Measurements from ENCODE around the gene BRAF.
"Not testable (repeated sequence)": the region's sequence is repeated elsewhere in the genome, so short reads cannot be mapped to it uniquely, and the experiment has no call there.

Gene BRAF

GRCh38 chr7:140771826-140772225 lies 152.9 kb downstream of the BRAF start:
- DNase-seq (ENCODE audit: low read depth, low spot score), result no peak

GRCh38 chr7:140769852-140770251 lies 154.9 kb downstream of the BRAF start:
- no peak for DNase-seq (ENCODE audit: low read depth, low spot score)

- no peak for DNase-seq (ENCODE audit: low read depth, low spot score)
These were observed 157.3 kb downstream of the BRAF start for GRCh38 chr7:140767418-140767817.

- DNase-seq (ENCODE audit: low read depth, low spot score), result not testable (repeated sequence)
These were observed 159.3 kb downstream of the BRAF start for GRCh38 chr7:140765441-140765840.

GRCh38 chr7:140763166-140763565 lies 161.6 kb downstream of the BRAF start:
- DNase-seq (ENCODE audit: low read depth, low spot score), result not testable (repeated sequence)

GRCh38 chr7:140761375-140761774 lies 163.4 kb downstream of the BRAF start:
- DNase-seq (ENCODE audit: low read depth, low spot score), result not testable (repeated sequence)

GRCh38 chr7:140754506-140754905 lies 170.2 kb downstream of the BRAF start:
- DNase-seq (ENCODE audit: low read depth, low spot score), result peak; percentile 17

GRCh38 chr7:140752533-140752932 lies 172.2 kb downstream of the BRAF start:
- DNase-seq (ENCODE audit: low read depth, low spot score), result no peak

GRCh38 chr7:140746751-140747150 lies 178.0 kb downstream of the BRAF start:
- no peak for DNase-seq (ENCODE audit: low read depth, low spot score)

- DNase-seq (ENCODE audit: low read depth, low spot score), result no peak
These were observed 179.3 kb downstream of the BRAF start for GRCh38 chr7:140745266-140746058.

- DNase-seq (ENCODE audit: low read depth, low spot score), result no peak
These were observed 180.7 kb downstream of the BRAF start for GRCh38 chr7:140744005-140744404.

- not testable (repeated sequence) for DNase-seq (ENCODE audit: low read depth, low spot score)
These were observed 181.5 kb downstream of the BRAF start for GRCh38 chr7:140743255-140743654.

- no peak for DNase-seq (ENCODE audit: low read depth, low spot score)
These were observed 186.4 kb downstream of the BRAF start for GRCh38 chr7:140738280-140738679.

GRCh38 chr7:140734729-140735128 lies 190.0 kb downstream of the BRAF start:
- DNase-seq (ENCODE audit: low read depth, low spot score), result no peak

- DNase-seq (ENCODE audit: low read depth, low spot score), result no peak
These were observed 190.6 kb downstream of the BRAF start for GRCh38 chr7:140734096-140734495.

GRCh38 chr7:140732416-140732815 lies 192.3 kb downstream of the BRAF start:
- DNase-seq (ENCODE audit: low read depth, low spot score), result no peak

- DNase-seq (ENCODE audit: low read depth, low spot score), result peak; percentile 22
These were observed 198.4 kb downstream of the BRAF start for GRCh38 chr7:140726281-140726680.

- DNase-seq (ENCODE audit: low read depth, low spot score), result no peak
These were observed 200.0 kb downstream of the BRAF start for GRCh38 chr7:140724706-140725105.

- no peak for DNase-seq (ENCODE audit: low read depth, low spot score)
These were observed 201.2 kb downstream of the BRAF start for GRCh38 chr7:140723574-140723973.

- no peak for DNase-seq (ENCODE audit: low read depth, low spot score)
These were observed 201.7 kb downstream of the BRAF start for GRCh38 chr7:140723006-140723405.

- DNase-seq (ENCODE audit: low read depth, low spot score), result no peak
These were observed 202.5 kb downstream of the BRAF start for GRCh38 chr7:140722254-140722653.

GRCh38 chr7:140719721-140720120 lies 205.0 kb downstream of the BRAF start:
- peak; percentile 18 for DNase-seq (ENCODE audit: low read depth, low spot score)

- DNase-seq (ENCODE audit: low read depth, low spot score), result no peak
These were observed 210.2 kb downstream of the BRAF start for GRCh38 chr7:140714331-140715040.
